HepG2 (cell line): ENCODE results near the gene JSRP1. TPM values are rescaled to one million over a fixed set of nuclear protein-coding genes. Genes with fewer than 3 reads are reported as not detected.

Source experiments
- ATAC-seq: fragments of 200-7000 bp; cut with Tn5 transposase; 3 replicates; pipeline ENCODE4 v1.9.1; 2020; ENCODE audit warnings: mild to moderate bottlenecking, moderate library complexity
- BruUV-seq: library from RNA; stranded (reverse); fragments of 400-500 nt; replicated peaks from 2 replicates; lab custom pipeline; 2021; lab: Mats Ljungman, UMichigan
- CTCF ChIA-PET: fragments of 300-600 bp; formaldehyde crosslinking; extraction: SDS; loops from one replicate; lab custom pipeline; 2021; ENCODE audit warnings: low total read pairs, inconsistent platforms, low intra/inter-chr PET ratio; lab: Yijun Ruan, JAX
- POLR2A ChIA-PET: fragments of 350-600 bp; sonication (Branson Sonifier 250); formaldehyde crosslinking; loops from one replicate; lab custom pipeline; 2020; ENCODE audit warnings: antibody characterized with exemption, inconsistent platforms; lab: Yijun Ruan, JAX
- DNase-seq: peaks from one replicate; pipeline ENCODE4 v3.0.0-alpha.2; 2015; ENCODE audit warnings: low spot score
- FAIRE-seq: peaks from 3 replicates; lab custom pipeline; 2011; peaks lifted over from hg19 to GRCh38; lab: Jason Lieb, UNC
- H2AFZ ChIP-seq: one replicate; pipeline ENCODE4 v1.6.1; 2011; ENCODE audit warnings: low read length, inconsistent platforms
- H3K27ac ChIP-seq: fragments of 300-600 bp; 3 replicates; pipeline ENCODE4 v1.8.0; 2011; ENCODE audit warnings: mixed run types, mild to moderate bottlenecking, mixed read lengths, low read length, inconsistent platforms; ENCODE audit not compliant: insufficient read depth; ENCODE audit errors: extremely low read length
- H3K27me3 ChIP-seq, 2 experiments: fragments of 200-600 bp in 1 of 2; 2 replicates in 1 of 2; 3 replicates in 1 of 2; pipeline versions ENCODE4 v1.6.0 to v1.8.0; 2011; ENCODE audit warnings: low read length in 2 of 2, mild to moderate bottlenecking in 2 of 2, moderate library complexity in 2 of 2, inconsistent platforms in 1 of 2; ENCODE audit not compliant: insufficient read depth in 2 of 2, control insufficient read depth in 1 of 2
- H3K36me3 ChIP-seq, 2 experiments: fragments of 200-600 bp in 1 of 2; replicated peaks in 1 of 2; 2 replicates in 1 of 2; 3 replicates in 1 of 2; pipeline versions ENCODE4 v1.5.1 to v1.8.0; 2011; ENCODE audit warnings: low read length in 2 of 2, inconsistent platforms in 1 of 2; ENCODE audit not compliant: insufficient read depth in 2 of 2, control insufficient read depth in 1 of 2
- H3K4me1 ChIP-seq: 2 replicates; pipeline ENCODE4 v1.5.1; 2012; ENCODE audit warnings: low read length, inconsistent platforms; ENCODE audit not compliant: insufficient read depth
- H3K4me2 ChIP-seq: 2 replicates; pipeline ENCODE4 v1.6.0; 2011; ENCODE audit warnings: low read depth, low read length, inconsistent platforms
- H3K4me3 ChIP-seq, 3 experiments: fragments of 200-600 bp in 1 of 3; sonication (generic), shearing (Covaris generic) in 1 of 3; replicated peaks in 1 of 3; 2 replicates each; pipeline ENCODE4 v1.5.1; 2011 to 2016; ENCODE audit warnings: low read length in 3 of 3, inconsistent platforms in 2 of 3, low read depth in 2 of 3, mild to moderate bottlenecking in 2 of 3, control low read depth in 1 of 3, mixed read lengths in 1 of 3; ENCODE audit not compliant: insufficient read depth in 1 of 3
- H3K79me2 ChIP-seq: one replicate; pipeline ENCODE4 v1.6.1; 2011; ENCODE audit warnings: low read length, inconsistent platforms; ENCODE audit not compliant: insufficient read depth
- H3K9ac ChIP-seq: 2 replicates; pipeline ENCODE4 v1.6.0; 2011; ENCODE audit warnings: mild to moderate bottlenecking, low read depth, low read length, inconsistent platforms; ENCODE audit not compliant: insufficient read depth
- H3K9me3 ChIP-seq: 2 replicates; pipeline ENCODE4 v1.5.1; 2012; ENCODE audit warnings: mild to moderate bottlenecking, low read length
- H4K20me1 ChIP-seq: 2 replicates; pipeline ENCODE4 v1.6.0; 2011; ENCODE audit warnings: inconsistent platforms, mild to moderate bottlenecking, low read length, moderate library complexity; ENCODE audit not compliant: insufficient read depth
- AGO2 ChIP-seq: fragments of 200-400 bp; formaldehyde crosslinking; optimal IDR thresholded peaks from 2 replicates; pipeline ENCODE3; 2017; ENCODE audit warnings: mild to moderate bottlenecking, low read depth, low read length, moderate library complexity
- POLR2A ChIP-seq, 2 experiments: IDR thresholded peaks; 2 replicates each; pipeline ENCODE4 v1.6.1; 2011; ENCODE audit warnings: low read depth in 2 of 2, low read length in 2 of 2, mild to moderate bottlenecking in 1 of 2, moderate library complexity in 1 of 2; ENCODE audit not compliant: insufficient read depth in 1 of 2
- ZBTB33 ChIP-seq: sonication (generic); formaldehyde crosslinking; IDR thresholded peaks from 2 replicates; pipeline ENCODE4 v1.4.0; 2020; ENCODE audit warnings: missing genetic modification reagents
- WGBS: methylation state at CpG from one replicate; pipeline ENCODE4 v1.1.6; 2017; ENCODE audit warnings: low lambda C conversion rate; 5-methylcytosine and 5-hydroxymethylcytosine counted together
- in situ Hi-C: cut with HindIII; loops from 2 replicates; pipeline ENCODE4 v1.10.0; 2017; ENCODE audit warnings: low pct_unique_long_range_greater_than_20kb; ENCODE audit not compliant: extremely low pct_ligation_motif_present
- intact Hi-C: fragments of 100-400 bp; cut with micrococcal nuclease; formaldehyde crosslinking; loops from one replicate; pipeline ENCODE4 v1.10.0; 2022; ENCODE audit not compliant: unreplicated experiment
- polyA plus RNA-seq, 8 experiments: library from polyadenylated mRNA; depleted of rRNA in 3 of 8; stranded (reverse) in 7 of 8; unstranded in 1 of 8; fragments of >200 nt; fragmentation: Illumina TruSeq in 4 of 8; extraction: Trizol in 4 of 8; gene quantifications; 2 replicates each; pipeline versions ENCODE4 v1.2.1 to v1.2.3, GENCODE V29; 2011 to 2016; ENCODE audit warnings: low read depth in 4 of 8, missing spikeins in 1 of 8, mixed read lengths in 1 of 8; ENCODE audit not compliant: insufficient read depth in 1 of 8
- total RNA-seq, 5 experiments: library from RNA; depleted of rRNA; stranded (reverse); fragments of >200 nt; fragmentation: Illumina TruSeq; extraction: Trizol; gene quantifications; 2 replicates each; pipeline ENCODE4 v1.2.3, GENCODE V29; 2016; ENCODE audit warnings: low read depth in 1 of 5
- TF ChIP-seq, protein P1 (sequence below): sonication (generic); formaldehyde crosslinking; IDR thresholded peaks from 2 replicates; pipeline ENCODE4 v1.8.1; 2023; ENCODE audit warnings: mild to moderate bottlenecking, inconsistent platforms, moderate library complexity, missing genetic modification reagents, borderline replicate concordance

JSRP1 gene
- total and polyA plus RNA-seq, 2 of the 13 experiments (the other 11 are each of a cell fraction or from before 2014, with no cell fraction given): 0.16 to 0.38 TPM

DNA sequence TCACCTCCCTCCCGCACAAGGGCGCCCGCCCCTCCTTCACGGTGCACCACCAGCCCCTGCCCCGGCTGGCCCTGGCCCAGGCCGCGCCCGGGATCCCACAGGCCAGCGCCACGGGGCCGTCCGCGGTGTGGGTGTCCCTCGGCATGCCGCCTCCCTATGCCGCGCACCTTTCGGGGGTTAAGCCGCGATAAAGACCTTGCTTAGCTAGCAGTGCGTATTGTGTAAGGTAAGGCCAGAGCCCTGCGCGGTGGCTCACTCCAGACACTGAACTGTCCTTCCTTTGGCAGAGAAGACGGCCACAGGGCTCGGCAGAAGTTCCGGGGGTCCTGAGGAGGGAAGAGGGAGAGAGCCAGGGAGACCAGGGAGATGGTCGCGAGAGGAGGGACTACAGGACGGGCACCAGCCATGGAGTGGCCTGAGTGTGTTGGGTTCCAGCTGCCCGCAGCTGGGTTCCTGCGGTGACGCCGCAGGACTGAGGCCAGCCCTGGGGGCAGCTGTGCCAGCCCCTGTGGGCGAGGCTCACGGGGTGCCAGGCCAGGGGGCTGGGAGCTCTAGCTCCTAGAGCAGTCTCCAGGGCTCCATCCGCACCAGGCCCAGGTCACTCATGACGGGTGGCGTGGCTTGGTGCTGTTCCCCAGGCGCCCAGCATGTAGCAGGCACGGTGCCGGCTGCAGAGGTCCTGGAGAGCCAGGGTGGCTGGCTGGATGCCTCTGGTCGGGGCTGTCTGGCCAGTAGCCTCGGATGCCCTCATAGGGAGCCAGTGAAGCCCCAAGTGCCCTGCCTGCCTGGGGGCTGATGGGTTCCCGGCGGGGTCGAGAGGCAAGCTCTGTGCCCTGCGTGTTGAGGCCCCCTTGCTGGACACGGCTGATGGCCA, 27.8 kb downstream of the JSRP1 start:
- no TSS peak for BruUV-seq
- intact Hi-C loops: no loop called here
- H3K27ac ChIP-seq: no peak overlapping the region
- FAIRE-seq (no peak), DNase-seq (no peak), ATAC-seq (no peak)
- no peak overlapping the region for H2AFZ ChIP-seq
- in situ Hi-C loops: no loop called here
- POLR2A ChIA-PET: interaction anchor here (1.0 kb wide), 1 partner anchor 16 kb away, joined by 3 read pairs; no protein-coding TSS in a partner anchor
- no peaks in the 10 kb centered on the region for H4K20me1 ChIP-seq
- H3K4me1 ChIP-seq: peaks cover 9% of the 10 kb centered on the region
- no peaks in the 10 kb centered on the region for H3K79me2 ChIP-seq
- peaks cover 32 to 52% of the 10 kb centered on the region in 2 experiments; a peak in 4 of 5 replicates for H3K36me3 ChIP-seq
- no peak overlapping the region for H3K9ac ChIP-seq
- 0 out of 4 replicates have a peak, but pooled peaks of 1 of the 2 experiments have one; percentile 5 for TF ChIP-seq POLR2A (IDR thresholded peaks at IDR 0.05; ENCODE audit: insufficient read depth in 1 of 2, low read depth in 2 of 2, low read length in 2 of 2)
- TF ChIP-seq, protein P1, sequence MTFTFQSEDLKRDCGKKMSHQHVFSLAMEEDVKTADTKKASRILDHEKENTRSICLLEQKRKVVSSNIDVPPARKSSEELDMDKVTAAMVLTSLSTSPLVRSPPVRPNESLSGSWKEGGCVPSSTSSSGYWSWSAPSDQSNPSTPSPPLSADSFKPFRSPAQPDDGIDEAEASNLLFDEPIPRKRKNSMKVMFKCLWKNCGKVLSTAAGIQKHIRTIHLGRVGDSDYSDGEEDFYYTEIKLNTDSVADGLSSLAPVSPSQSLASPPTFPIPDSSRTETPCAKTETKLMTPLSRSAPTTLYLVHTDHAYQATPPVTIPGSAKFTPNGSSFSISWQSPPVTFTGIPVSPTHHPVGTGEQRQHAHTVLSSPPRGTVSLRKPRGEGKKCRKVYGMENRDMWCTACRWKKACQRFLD (CRISPR knock-in tag): no peak
- peak; percentile 58 for TF ChIP-seq AGO2
- peak; percentile 51; the same call in 1 of the 2 replicates for TF ChIP-seq ZBTB33 (CRISPR knock-in tag)
- TF ChIP-seq, all 625 proteins: peak for 3
- H3K9me3 ChIP-seq: no peaks in the 10 kb centered on the region
- no peak overlapping the region for H3K4me3 ChIP-seq
- H3K4me2 ChIP-seq: no peak overlapping the region
- CTCF ChIA-PET: no interaction called here
- H3K27me3 ChIP-seq: no peaks in the 10 kb centered on the region
- 99% methylated on average over 39 of the region's 48 CpGs for WGBS
